Ramos (cell line): ENCODE data around the gene LRP1B.
"Not testable (repeated sequence)": the region's sequence is repeated elsewhere in the genome, so short reads cannot be mapped to it uniquely, and the experiment has no call there.

Source experiments
- in situ Hi-C: fragments of 300-500 bp; cut with MboI; formaldehyde crosslinking; loops from one replicate; pipeline ENCODE4 v1.14.3; 2022; ENCODE audit warnings: low sequenced_read_pairs; ENCODE audit not compliant: unreplicated experiment

Gene LRP1B

DNA sequence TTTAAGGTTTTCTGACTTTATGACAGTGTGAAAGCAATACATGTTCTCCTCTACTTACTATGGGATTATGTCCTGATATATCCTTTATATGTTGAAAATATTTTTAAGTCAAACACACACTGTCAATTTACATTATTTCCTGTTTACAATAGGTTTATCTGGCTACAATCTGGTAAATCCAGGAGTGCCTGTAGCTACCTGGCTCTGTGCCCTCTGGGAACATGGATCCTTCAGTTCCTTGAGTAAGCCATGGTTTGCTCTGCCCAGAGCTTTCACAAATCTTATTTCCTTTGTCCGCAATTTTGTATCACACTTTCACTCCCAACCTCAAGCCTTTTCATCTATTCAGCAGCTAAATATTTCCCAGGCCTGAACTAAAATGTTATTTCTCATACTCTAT lies 1768.5 kb downstream of the LRP1B start:
- in situ Hi-C loops, result no loop called here

DNA sequence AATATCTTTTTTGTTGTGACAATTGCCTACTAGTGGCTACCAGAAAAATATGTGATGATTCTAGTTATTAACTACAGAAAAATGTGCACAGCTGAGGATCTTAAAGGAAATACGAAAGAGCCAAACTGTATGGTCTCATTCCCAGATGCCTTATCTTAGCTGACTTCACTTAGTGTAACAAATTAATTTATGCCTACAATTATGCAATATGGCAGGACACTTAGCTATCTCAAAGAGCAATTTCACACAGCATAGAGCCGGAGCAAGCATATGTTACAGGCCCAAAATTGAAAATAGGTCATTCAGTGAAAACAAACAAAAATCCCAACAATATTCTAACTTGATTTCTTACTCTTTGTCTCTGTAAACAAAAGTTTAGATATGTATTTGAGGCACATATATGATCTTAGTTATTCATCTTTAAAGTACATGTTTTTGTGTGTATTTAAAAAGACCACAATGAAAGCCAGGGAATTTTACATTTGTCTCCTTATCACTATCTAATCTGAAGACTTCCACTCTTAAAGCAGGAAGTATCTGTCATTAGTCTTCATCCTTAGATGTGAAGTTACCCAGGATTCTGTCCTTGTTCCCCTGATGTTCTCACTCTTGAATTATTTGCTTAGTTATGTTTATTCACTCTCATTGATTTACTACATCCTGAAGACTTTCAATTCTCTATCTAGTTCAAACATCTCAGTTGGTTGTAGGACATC lies 1771.6 kb downstream of the LRP1B start:
- in situ Hi-C loops, result no loop called here

DNA sequence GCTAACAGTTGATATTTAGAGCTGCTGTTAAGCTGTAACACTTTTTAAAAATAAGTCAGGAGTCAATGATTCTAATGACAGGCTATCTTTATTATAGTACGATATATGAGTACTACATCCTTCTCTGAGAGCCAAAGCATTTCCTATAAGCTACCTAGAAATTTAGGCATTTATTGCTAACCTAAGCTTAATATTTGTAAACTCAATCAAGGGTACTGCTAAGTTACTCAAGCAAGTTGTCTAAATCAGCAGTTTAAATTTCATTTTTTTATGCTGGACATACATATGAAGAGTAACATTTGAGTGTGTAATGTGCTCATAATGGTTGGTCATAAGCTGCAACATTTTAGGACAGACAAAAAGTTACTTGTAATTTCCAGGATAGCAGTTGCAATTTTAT lies 1774.1 kb downstream of the LRP1B start:
- in situ Hi-C loops, result no loop called here

DNA sequence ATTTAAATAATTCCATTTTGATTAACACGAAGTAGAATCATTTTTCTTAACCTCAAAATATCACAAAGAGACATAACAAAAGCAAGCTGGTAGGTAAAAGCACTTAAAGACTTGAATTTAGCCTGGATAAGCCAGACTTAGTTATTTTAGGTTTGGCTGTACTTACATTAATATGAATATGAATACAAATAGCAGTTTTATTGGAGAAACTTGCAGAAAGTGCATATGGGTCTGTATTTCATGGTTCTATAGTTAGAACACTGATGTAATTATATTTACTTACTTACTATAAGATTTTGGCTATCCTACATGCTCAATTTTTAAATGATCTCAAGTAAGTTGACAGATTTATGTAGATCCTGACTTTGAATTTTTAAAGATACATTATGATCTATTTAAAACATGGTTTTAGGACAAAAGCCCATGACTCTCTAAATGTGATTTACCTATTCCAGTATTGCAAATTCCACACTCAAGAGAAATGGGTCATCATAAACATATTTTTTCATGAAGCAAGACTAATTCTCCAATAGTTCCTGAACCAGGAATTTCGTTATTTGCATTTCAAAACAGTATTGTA lies 1775.2 kb downstream of the LRP1B start:
- in situ Hi-C loops, result no loop called here

DNA sequence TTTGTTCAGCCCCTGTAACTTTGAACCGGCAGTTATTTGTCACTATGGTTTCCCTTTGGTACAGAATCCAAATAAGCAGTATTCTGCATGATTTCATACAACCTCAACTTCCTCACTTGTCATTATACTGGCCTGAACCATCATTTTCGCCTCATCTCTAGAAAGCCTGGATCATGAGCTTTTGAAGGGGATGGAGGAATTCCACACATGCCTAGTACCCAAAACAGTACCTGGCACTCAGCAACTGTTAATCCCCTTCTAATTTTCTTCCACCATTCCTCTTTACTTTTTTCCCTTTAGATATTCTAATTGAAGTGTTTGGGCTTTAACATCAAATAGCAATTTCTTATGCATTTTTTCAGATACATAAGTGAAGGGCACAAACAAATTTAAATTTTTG lies 1776.3 kb downstream of the LRP1B start:
- in situ Hi-C loops, result no loop called here

DNA sequence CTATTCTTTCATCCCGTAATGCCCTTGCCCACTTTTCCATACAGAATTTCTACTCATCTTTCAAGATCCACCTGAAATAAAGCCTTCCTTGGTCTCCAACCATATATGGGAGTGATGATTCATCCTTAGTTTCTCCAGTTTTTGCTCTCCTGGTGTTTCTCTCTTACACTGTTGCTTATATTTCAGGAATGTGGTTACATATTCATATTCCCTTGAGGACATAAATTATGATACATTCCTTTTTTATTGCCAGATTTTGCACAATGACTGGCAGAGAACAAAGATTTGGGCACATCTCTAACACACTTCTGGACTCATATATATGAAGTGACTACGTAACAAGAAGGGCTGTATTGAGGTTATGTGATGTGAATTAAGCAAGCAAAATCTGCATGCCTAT lies 1777.3 kb downstream of the LRP1B start:
- in situ Hi-C loops, result no loop called here

DNA sequence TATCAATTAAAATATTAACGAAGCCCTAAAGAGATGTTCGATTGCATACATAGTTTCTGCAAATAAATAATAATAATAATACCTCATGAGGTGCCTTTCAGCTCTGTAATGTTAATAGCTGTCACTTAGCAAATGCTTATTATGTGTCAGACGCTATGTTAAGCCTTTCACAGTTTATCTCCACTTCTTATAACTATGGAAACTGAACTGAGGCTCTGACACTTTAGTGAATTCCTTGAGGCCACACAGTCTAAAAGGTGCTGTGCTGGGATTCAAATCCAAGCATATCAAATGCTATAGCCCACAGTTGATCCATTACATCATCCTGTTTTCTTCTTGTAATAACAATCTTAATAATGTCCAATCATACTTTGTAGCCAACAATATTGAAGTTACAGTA lies 1779.1 kb downstream of the LRP1B start:
- in situ Hi-C loops, result no loop called here

DNA sequence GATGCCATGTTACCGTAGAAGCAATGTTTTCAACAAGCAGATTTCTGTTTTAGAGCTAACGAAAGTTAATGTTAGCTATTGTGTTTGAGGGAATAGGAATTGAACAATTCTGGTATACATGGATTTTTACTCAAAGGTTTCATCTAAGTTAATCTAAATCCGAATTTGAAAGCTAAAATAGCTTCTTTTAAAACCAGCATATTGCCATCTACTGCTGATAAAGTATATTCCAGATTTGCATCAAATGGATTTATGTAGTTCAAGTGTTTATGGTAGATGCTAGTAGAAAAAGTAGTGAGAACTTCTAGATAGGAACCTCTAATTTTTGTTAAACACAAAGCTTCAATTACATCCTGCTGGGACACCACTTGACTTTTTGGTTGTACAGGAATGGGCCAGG lies 1781.1 kb downstream of the LRP1B start:
- in situ Hi-C loops, result no loop called here

DNA sequence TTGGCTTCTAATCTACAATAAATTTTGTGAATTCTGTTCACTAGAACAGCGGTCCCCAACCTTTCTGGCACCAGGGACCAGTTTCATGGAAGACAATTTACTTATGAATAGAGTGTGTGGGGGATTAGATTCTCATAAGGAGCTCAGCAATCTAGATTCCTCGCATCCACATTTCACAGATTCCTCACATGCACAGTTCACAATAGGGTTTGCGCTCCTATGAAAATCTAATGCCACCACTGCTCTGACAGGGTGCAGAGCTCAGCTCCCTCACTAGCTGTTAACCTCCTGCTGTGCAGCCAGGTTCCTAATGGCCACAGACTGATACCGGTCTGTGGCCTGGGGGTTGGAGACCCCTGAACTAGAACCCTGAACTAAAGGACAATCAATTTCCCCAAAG lies 1782.0 kb downstream of the LRP1B start:
- in situ Hi-C loops, result no loop called here

DNA sequence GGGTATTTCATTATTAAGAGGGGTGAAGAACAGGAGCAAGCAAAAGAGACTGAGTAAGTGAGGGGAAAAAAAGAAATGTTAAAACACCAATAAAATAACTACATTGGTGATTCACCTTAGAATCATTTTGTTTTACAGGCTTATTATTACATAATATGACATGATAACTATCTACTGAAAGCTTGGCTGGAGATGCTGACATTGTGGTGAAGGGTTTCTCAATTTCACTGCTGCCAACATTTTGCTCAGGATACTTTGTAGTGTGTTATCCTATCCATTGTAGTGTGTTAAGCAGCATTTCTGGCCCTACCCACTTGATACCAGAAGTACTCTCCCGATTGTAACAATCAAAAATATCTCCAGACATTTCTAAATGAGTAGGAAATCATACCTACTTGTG lies 1786.0 kb downstream of the LRP1B start:
- in situ Hi-C loops, result no loop called here

DNA sequence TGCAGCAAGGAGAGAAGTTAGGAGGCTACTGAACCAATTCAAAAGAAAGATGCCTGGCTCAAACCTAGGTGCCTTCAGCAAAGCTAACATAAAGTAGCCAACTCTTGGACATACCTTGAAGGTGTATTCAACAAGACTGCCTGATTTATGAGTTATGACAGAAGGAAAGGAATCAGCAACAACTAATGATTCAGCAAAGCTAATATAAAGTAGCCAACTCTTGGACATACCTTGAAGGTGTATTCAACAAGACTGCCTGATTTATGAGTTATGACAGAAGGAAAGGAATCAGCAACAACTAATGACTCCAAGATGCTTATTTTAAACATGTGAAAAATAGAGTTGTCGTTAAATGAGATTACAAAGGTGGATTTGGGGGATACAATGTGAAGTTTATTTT lies 1786.5 kb downstream of the LRP1B start:
- in situ Hi-C loops, result not testable (repeated sequence)

DNA sequence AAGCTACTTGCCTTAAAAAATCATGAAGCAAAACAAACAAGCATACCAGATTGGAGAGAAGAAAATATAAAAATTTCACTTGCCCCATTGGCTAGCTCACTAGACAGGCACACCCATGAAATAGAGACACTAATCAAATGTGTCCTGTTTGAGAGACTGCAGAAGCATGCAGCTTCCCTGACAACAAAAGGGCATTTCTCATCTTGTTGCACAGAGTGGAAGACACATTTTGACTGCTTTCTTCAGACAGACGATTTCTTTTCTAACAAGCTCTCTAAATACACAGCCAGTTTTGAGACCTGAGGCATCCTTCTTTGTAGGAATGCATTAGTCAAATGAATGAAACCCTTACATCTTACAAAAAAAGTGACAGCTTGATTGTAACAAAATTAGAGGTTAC lies 1792.0 kb downstream of the LRP1B start:
- in situ Hi-C loops, result no loop called here

DNA sequence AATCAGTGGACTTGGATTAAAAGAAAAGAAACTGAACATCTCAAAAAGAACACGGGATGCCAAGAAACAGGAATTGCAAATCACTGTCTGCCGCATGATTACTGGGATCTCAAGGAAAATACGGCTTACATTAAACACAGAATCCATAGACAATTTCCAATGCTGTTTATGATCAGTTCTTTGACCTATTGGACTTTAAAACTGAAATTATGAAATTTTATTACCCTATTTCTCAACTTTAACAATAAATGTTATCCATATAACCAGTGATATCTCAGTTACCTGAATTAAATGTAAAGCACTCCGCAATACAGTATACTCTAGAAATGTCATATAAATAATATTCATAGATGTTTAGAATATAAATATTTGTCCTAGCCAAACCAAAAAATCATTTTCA lies 1793.8 kb downstream of the LRP1B start:
- in situ Hi-C loops, result no loop called here

DNA sequence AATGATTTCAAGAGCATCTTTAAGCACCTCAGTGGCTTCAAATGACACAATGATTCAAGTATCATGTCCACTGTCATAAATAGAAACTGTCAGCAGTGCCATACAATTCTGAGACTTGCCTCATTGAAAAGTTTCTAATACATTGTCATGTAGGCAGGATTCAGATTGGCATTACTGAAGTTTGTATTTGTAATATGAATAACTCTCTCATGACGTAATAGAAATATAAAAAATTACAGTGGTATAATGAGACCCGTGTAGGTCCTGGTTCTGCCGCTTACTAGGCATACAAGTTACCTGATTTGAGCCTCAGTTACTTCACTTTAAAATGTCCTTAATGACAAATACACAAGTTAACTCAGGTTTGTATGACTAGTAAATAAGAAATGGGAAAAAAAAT lies 1814.5 kb downstream of the LRP1B start:
- in situ Hi-C loops, result no loop called here

DNA sequence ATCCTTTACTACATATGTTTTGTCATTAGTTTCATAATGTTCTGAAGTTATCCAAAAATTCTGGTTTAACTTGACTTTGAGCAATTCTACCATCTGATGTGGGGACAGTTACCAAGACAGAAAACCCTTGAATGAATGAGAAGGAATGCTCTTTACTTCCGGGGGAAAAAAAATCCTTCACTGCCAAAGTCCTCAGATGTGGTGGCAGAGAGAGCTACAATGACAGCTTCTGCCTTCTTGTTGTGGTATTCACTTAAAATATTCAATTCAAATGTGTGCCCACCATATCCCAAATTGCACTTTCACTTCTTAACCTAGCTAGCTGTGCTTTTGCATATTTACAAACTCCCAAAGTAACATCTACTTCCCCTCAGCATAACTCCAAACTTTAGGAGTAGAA lies 1818.9 kb downstream of the LRP1B start:
- in situ Hi-C loops, result no loop called here

DNA sequence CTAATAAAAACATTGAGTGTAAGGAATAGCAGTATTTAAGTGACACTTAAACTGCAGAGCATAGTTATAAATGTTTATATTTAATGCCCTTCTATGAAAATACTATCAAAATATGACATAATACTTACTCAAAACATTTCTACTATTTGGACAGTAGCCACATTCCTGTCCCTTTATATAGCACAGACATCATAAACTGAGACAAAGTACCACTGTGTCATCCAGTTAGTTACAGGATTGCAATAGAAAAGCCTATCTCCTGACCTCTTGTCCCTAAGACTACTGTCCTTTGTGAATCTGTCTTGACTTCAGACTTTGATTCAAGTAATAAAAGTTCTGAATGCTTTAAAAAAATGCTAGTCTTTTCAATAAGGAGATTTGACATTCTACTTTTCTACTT lies 1822.1 kb downstream of the LRP1B start:
- in situ Hi-C loops, result no loop called here

DNA sequence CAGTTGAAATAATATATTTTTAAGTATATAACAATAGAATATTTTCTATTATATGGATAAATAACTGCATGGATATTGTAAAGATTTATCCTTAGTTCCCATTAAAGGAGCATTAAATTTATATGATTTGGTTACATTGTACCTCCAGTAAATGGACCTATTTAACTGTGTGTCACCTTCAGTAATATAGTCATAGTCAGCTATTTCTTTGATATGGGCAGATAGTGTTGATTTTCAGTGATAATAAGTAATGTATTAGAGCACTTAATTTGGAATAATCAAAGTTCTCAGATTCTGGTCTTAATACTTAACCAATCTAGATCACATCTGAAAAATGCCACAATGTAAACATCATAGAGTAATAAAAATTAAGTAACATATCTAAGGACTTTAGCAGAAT lies 1823.3 kb downstream of the LRP1B start:
- in situ Hi-C loops, result no loop called here

DNA sequence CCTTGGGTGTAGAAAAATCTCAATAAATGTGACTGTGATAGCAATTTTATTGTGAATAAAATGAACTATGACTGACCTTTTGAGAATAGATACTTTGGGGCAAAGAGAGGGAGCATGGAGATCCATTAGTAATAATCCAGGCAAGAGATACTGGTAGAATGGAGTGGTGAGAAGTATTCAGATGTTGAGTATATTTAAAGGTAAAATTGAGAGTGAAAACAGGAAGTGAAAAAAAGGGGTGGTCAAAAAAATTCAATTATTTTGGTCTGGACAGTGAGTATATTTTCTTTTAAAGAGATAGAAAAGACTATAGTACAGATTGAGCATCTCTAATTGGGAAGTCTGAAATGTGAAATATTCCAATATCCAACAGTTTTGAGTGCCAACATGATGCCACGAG lies 1835.0 kb downstream of the LRP1B start:
- in situ Hi-C loops, result no loop called here

DNA sequence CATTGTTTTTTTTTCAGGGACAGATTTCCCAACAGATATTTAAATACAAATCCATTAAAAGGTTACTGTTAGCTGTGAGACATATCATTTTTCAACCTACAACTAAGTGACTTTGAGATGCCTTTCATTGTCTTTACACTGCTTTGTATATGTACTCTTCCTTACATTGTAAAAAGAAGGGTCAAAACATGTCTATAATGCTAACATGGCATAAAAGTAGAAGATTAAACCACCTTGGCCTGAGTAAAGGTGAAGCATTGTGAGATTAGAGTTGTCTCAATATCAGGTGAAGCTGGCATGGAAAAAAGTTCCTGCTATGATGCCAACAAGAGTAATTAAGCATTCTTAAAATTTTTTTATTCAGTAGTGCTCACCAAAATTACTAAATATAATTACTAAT lies 1842.1 kb downstream of the LRP1B start:
- in situ Hi-C loops, result no loop called here

DNA sequence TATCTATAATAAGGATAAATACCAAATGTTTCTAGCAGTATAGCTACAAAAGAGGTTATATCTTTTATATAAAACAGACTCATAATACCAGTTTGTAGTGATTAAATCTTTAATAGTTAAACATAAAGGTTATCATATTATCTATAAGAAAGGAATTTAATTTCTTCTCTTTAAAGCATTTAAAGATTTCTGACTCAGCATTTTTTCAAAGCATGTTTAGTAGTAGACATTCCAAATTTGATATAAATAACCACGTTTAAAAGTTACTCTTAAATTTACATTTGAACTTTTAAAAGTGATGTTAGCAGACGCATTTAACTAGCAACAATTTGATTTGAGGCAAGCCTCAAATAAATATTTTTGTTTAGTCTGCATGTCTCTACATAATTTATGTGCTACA lies 1842.6 kb downstream of the LRP1B start:
- in situ Hi-C loops, result no loop called here

DNA sequence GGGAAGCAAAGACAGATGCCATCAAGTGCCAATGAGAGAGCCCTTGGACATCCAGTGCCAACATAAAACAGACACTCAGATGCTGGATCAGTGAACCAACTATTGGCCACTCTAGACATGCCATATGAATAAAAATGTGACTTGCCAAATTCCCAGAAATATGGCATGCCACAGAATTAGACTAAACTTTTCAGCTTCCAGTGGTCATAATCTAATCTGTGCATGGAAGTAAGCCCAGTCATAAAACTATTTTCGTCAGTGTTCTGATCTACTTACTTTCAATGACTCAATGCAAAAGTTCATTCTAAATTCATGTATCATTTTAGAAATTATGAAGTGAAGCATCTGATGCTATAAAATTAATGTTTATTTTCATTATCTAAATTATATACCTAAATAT lies 1844.4 kb downstream of the LRP1B start:
- in situ Hi-C loops, result no loop called here

DNA sequence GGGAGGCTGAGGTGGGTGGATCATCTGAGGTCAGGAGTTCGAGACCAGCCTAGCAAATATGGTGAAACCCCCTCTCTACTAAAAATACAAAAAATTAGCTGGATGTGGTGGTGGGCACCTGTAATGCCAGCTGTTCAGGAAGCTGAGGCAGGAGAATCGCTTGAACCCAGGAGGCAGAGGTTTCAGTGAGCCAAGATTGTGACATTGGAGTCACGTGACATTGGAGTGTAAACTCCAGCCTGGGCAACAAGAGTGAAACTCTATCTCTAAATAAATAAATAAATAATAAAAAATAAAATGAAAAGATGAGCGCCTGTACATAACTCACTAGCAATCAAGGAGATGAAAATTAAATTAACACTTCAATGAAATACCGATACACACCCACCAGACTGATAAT lies 1853.5 kb downstream of the LRP1B start:
- in situ Hi-C loops, result not testable (repeated sequence)
